NB4 (cell line): ENCODE results near the gene CDK15.

Experiments used
- CTCF ChIP-seq: IDR thresholded peaks from one replicate; pipeline ENCODE4 v1.5.1; 2012; ENCODE audit warnings: low read depth, low read length
- MAX ChIP-seq: IDR thresholded peaks from 2 replicates; pipeline ENCODE4 v1.6.1; 2011; ENCODE audit warnings: low read depth, low read length
- MYC ChIP-seq: IDR thresholded peaks from 2 replicates; pipeline ENCODE4 v1.6.1; 2011; ENCODE audit warnings: low read depth, low read length
- POLR2A ChIP-seq: IDR thresholded peaks from 2 replicates; pipeline ENCODE4 v1.6.1; 2011; ENCODE audit warnings: mild to moderate bottlenecking; ENCODE audit not compliant: insufficient read length; ENCODE audit errors: extremely low read depth

- TF ChIP-seq CTCF (no peak), POLR2A (no peak), MAX (no peak), MYC (no peak)
Measured at GRCh38 chr2:201824212-201824611, 17.9 kb downstream of the CDK15 start.
